ENCODE data around the gene OTUB1.

Gene OTUB1

GRCh38 chr11:63978551-63979239 is 7.5 kb upstream of the OTUB1 start:
- DNase-seq, result no peak

GRCh38 chr11:63979426-63979825 is 6.8 kb upstream of the OTUB1 start:
- no peak for DNase-seq

DNA sequence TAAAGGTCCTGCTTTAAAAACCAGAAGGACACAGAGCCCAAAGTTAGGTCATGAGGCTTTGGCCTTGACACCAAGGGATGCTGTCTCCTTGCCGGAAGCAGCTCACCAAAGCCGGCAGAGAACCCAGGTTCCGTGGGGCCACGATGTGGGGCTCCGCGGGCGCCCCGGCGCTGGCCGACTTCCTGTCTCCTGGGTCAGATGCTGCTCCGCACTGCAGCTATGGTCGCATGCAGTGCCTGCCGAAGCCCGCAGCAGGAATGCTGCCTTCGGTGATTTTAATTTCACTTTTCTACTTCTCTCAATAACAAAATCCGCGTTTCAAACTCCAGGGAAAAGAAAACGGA is 454 bp upstream of the OTUB1 start:
- no peak for DNase-seq

GRCh38 chr11:63986932-63987513 is 785 bp downstream of the OTUB1 start:
- DNase-seq, result no peak

DNA sequence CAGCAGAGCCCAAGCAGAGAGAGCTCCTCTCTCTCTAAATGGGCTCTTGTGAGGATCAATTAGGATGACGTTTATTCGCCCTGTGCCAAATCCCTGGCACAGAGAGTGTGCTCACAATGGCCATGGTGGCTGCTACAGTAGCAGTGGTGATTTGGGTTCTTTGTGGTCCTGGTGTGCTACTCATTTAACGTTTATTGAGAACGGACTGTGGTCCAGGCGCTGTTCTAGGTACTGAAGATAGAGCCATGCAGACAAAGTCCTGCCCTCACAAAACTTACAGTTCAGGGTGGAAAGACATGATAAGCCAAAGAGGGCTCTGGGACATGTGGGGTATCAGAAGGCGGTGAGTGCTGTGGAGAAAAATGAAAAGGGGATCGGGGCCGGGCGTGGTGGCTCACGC is 5.3 kb downstream of the OTUB1 start:
- DNase-seq, result no peak

DNA sequence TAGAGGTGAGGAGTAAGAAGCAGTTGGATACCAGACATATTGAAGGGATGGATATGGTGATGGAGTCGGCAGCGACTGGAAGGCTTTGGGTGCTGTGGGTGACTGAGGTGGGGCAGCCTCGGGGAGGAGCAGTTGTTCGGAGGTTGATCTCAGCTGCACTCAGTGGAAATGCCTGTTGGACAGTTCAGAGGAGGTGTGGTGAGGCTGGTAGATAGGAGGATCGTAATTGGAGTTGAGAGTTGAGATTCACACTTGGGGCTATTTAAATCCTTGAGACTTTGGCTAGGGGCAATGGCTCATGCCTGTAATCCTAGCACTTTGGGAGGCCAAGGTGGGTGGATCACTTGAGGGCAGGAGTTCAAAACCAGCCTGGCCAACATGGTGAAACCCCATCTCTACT is 6.9 kb downstream of the OTUB1 start:
- no peak for DNase-seq

DNA sequence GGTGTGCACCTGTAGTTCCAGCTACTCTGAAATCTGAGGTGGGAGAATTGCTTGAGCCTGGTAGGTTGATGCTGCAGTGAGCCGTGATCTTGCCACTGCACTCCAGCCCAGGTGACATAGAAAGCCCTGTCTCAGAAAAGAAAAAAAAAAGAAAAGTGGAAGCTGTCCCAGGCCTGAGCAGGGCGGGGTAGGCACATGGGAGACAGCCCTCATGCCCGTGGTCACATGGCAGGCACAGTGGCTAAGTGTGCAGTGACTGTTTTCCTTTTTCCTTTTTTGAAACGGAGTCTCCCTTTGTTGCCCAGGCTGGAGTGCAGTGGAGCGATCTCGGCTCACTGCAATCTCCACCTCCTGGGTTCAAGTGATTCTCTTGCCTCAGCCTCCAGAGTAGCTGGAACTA is 7.8 kb downstream of the OTUB1 start:
- no peak for DNase-seq

- DNase-seq, result no peak
These were observed 10.3 kb downstream of the OTUB1 start for GRCh38 chr11:63996512-63996911.

DNA sequence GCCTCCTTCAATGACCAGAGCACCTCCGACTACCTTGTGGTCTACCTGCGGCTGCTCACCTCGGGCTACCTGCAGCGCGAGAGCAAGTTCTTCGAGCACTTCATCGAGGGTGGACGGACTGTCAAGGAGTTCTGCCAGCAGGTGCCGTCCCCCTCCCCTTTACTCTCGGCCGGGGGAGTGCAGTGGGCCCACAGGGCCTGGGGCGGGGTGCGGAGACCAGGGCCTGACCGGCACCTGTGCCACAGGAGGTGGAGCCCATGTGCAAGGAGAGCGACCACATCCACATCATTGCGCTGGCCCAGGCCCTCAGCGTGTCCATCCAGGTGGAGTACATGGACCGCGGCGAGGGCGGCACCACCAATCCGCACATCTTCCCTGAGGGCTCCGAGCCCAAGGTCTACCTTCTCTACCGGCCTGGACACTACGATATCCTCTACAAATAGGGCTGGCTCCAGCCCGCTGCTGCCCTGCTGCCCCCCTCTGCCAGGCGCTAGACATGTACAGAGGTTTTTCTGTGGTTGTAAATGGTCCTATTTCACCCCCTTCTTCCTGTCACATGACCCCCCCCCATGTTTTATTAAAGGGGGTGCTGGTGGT is 11.0 kb downstream of the OTUB1 start:
- DNase-seq, result no peak

GRCh38 chr11:63997801-63998337 is 11.6 kb downstream of the OTUB1 start:
- no peak for DNase-seq

DNA sequence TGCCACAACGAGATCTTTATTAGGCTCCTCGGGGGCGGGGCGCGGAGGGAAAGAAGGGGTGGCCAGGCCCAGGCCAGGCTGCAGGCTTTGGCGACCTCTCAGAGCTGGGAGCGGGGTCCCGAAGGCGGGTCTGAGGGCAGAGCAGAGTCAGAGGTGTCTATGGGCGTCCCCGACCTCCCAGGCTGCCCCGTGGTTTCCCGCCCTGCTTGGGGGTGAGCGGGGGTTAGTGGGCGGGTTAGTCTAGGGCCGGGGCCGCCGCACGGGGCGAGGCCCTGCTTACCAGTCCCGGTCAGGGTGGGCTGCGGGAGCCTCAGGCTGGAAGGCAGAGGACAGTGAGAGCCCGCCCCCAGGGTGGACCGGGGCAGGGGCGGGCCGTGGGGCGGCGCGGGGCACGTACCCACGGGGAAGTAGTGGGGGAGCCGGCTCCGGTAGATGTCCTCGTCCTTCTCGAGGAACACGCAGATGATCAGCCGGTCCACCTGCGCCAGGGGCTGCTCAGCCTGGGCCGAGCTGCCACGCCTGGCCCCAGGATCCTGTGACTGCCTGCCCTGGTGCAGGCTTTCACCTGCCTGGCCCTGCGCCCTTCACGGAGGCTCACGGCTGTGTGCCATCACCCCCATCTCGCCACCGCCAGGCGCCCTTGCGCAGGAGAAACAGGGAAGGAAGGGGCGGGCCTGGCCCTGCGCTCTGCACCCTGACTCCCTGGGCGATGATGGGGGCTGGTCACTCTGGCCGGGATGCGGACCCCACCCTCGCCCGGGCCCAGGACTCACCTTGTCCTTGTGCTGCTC is 12.5 kb downstream of the OTUB1 start:
- DNase-seq, result no peak

DNA sequence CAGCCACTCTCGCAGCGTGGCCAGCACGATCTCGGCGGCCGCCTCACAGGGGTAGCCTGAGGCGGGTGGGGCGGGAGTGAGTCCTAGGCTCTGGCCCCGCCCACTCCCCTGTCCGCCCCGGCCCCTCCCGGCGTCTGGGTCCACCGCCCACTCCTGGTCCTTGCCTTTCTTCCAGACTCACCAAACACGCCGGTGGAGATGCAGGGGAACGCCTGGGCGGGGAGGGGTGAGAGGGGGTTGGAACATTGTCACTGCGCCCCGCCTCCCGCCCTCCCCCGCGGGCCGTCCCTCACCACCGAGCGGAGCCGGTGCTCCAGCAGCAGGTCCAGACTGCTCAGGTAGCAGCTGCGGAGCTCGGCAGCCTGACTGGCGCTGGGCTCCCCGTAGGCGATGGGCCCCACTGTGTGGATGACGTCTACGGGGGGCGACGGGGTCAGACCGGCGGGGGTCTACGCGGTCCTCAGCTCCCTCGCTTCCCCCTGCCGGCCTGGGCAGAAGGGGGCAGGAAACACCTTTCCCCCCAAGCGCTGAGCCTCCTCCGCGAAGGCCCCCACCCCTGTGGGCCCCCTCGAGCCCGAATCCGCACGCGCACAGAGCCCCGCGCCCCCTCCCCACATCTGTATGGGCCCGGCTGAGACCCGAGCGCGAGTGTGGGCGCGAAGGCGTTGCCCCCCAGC is 13.2 kb downstream of the OTUB1 start:
- no peak for DNase-seq

DNA sequence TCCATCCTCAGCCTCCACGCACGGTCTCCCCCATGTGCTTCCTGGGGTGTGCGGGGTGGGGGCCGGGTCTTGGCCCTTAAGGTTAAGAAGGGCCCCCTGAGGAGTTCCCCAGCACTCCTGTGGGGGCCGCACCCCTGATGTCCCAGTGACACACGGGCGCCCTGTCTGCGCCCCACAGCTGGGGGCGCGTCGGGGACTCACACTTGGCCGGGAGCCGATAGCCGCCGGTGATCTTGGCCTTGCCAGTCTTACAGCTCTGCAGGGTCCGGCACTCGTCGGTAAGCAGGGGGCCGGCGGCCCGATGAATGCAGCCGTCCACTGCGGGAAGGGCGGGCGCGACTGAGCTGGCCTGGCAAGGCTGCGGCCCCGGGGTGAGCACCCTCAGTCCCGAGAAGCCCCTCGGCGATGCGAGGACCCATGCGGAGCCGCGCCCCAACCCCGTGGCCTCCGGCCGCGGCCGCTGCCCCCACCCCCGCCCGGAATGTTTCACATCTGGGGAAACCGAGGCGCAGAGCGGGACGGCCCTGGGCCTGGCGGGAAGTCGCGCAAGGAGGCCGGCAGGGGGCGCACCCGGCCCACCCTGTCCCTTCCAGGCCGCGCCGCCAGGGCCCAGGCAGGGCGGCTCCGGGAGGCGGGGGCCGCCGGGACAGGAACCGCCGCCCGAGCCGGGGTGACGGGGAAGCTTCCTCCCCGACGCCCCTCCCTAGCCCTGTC is 13.9 kb downstream of the OTUB1 start:
- no peak for DNase-seq

DNA sequence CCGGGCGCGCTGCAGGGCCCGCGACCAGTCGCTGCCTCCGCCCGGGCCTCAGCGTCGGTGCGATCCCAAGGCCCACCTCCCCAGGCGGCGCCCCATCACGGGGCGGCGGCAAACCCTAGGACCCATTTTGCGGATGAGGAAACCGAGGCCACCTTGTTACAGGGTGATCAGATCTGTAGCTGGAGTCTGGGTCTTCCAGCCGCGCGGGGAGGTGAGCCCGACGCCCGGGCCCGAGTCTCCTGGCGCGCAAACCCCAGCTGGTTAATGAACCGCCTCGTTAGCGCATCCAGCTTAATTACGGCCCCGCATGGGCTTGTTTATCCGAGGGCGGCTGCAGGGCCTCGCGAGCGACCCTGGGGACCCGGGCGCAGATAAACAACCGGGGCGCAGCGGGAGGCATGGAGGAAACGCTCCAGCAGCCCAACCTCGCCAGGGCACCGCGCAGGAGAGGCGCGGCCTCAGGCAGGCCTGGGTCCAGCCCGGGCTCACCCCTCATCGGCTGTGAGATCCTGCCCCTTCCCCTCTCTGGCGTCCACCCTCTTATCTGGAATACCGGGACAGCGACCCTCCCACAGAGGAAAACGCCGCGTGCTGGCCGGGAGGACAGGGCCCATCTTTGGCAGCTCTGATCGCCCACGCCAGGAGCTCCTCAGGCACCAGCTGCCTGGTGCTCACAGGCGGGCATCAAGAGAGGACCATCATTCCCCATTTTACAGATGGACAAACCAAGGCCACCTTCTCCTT is 14.7 kb downstream of the OTUB1 start:
- DNase-seq, result no peak

- no peak for DNase-seq
These were observed 15.5 kb downstream of the OTUB1 start for GRCh38 chr11:64001484-64002420.

DNA sequence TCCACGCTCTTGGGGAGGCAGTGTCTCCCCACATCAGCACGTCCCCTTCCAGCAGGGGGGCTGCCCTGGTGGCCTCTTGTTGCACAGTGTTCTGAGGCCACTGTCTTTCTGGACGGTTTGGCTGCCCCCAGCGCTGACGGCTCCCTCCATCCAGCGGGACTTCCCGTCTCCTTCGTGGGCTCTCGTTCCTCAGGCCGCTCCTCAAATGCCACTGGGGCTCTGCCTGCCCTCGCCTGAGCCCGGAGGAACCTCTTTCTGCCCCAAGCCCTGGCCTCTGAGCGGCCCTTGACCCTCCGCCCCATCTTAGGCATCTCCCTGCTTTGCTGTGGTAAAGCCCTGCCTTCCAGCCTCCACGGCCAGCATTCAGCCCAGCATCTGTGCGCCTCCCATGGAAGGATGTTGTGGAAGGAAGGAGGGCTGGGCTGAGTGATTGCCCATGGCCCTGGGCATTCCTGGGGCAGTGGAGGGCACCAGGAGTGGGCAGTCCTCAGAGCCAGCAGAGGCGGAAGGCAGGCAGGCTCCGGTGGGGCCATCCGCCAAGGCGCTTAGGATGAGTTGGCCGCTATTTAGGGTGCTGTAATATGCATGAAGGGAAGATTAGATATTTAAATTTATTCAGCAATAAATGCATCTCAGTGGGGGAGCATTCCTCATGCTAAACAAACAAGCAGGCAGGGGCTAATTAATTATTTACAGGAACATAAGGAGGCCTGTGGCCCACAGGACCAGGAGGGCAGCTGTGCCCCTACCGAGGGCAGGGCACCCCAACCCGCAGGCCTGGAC is 17.8 kb downstream of the OTUB1 start:
- DNase-seq, result no peak

GRCh38 chr11:64004590-64004984 is 18.3 kb downstream of the OTUB1 start:
- no peak for DNase-seq

- no peak for DNase-seq
These were observed 19.5 kb downstream of the OTUB1 start for GRCh38 chr11:64005691-64006090.

DNA sequence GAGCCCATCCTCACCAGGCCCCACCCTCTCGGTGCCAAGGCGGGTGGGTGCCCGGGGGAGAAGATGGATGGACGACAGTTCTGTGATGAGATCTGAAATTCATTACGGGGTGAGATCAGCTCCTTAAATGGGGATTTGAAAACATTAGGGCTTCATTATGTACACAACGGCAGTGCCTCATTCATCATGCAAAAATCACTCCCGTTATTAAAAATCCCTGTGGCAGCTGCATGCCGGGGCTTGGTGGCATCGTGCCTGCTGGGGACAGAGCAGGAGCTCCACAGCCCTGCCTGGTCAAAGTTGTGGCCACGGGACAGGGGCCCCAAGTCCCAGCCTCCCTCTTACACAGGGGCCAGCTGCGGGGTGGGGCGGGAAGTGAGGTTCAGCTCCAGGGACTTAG is 20.2 kb downstream of the OTUB1 start:
- DNase-seq, result no peak

GRCh38 chr11:64007160-64007628 is 21.0 kb downstream of the OTUB1 start:
- DNase-seq, result peak; percentile 20
